BJ (cell line): ENCODE results near the gene RITA1. TPM values are rescaled to one million over a fixed set of nuclear protein-coding genes. Genes with fewer than 3 reads are reported as not detected.

ENCODE experiments used
- CTCF ChIA-PET: fragments of 350-600 bp; formaldehyde crosslinking; extraction: SDS; loops from one replicate; lab custom pipeline; 2021; ENCODE audit warnings: antibody characterized with exemption, inconsistent platforms; lab: Yijun Ruan, JAX
- POLR2A ChIA-PET: fragments of 300-600 bp; sonication (Branson Sonifier 250); formaldehyde crosslinking; extraction: SDS; loops from one replicate; lab custom pipeline; 2021; ENCODE audit warnings: antibody characterized with exemption; lab: Charles Lee
- DNase-seq: peaks from one replicate; pipeline ENCODE4 v3.0.0-alpha.2; 2011; ENCODE audit warnings: low read depth
- H3K27me3 ChIP-seq: 2 replicates; pipeline ENCODE4 v1.6.0; 2011; ENCODE audit warnings: low read length; ENCODE audit not compliant: control insufficient read depth, insufficient read depth
- H3K36me3 ChIP-seq: 2 replicates; pipeline ENCODE4 v1.5.1; 2011; ENCODE audit warnings: low read length; ENCODE audit not compliant: control insufficient read depth, insufficient read depth
- H3K4me3 ChIP-seq: 2 replicates; pipeline ENCODE4 v1.5.1; 2011; ENCODE audit warnings: low read depth, mild to moderate bottlenecking, control low read depth, low read length
- CTCF ChIP-seq: IDR thresholded peaks from 2 replicates; pipeline ENCODE4 v1.5.1; 2011; ENCODE audit warnings: low read depth, mild to moderate bottlenecking, control low read depth, inconsistent platforms, low read length, moderate library complexity; ENCODE audit not compliant: insufficient read depth
- polyA plus RNA-seq: library from polyadenylated mRNA; depleted of rRNA; stranded (reverse); fragments of >200 nt; gene quantifications from 2 replicates; pipeline ENCODE4 v1.2.3, GENCODE V29; 2011

The RITA1 gene
- polyA plus RNA-seq, 1 experiment, result 19.4 TPM

- H3K27me3 ChIP-seq, result no peaks in the 10 kb centered on the region
- no peak for TF ChIP-seq CTCF
- no peak overlapping the region for H3K4me3 ChIP-seq
- ChIA-PET CTCF (interaction anchor here (1.3 kb wide), 1 partner anchor 19 kb away, joined by 3 read pairs; no protein-coding TSS in a partner anchor), POLR2A (no interaction called here)
- no peak for DNase-seq
- no peaks in the 10 kb centered on the region for H3K36me3 ChIP-seq
Measured at GRCh38 chr12:113211160-113211559, 25.6 kb downstream of the RITA1 start.

- CTCF ChIA-PET, result no interaction called here
Measured at GRCh38 chr12:113214895-113215400, 29.4 kb downstream of the RITA1 start.

GRCh38 chr12:113216027-113216426 lies 30.5 kb downstream of the RITA1 start:
- no peak for TF ChIP-seq CTCF
- no peak for DNase-seq
- POLR2A ChIA-PET, result interaction anchor here (0.6 kb wide), 1 partner anchor 30 kb away, joined by 9 read pairs; the partner anchor contains the start of genes DDX54 and RITA1
- Histone ChIP-seq H3K4me3 (no peak overlapping the region), H3K27me3 (no peaks in the 10 kb centered on the region), H3K36me3 (no peaks in the 10 kb centered on the region)
- CTCF ChIA-PET, result no interaction called here

More at GRCh38 chr12:113214895-113215400, 29.4 kb downstream of the RITA1 start:
- POLR2A ChIA-PET, result no interaction called here
- Histone ChIP-seq H3K4me3 (no peak overlapping the region), H3K27me3 (no peaks in the 10 kb centered on the region), H3K36me3 (no peaks in the 10 kb centered on the region)
- TF ChIP-seq CTCF, result no peak
- peak; percentile 98 for DNase-seq

- H3K4me3 ChIP-seq, result peak overlapping the region; percentile 63
- H3K27me3 ChIP-seq, result no peaks in the 10 kb centered on the region
- no peak for DNase-seq
- no peaks in the 10 kb centered on the region for H3K36me3 ChIP-seq
- no peak for TF ChIP-seq CTCF
- ChIA-PET CTCF (interaction anchor here (0.6 kb wide), 1 partner anchor 30 kb away, joined by 3 read pairs; no protein-coding TSS in a partner anchor), POLR2A (interaction anchor here (0.6 kb wide), 1 partner anchor 100 kb away, joined by 4 read pairs; no protein-coding TSS in a partner anchor)
Measured at GRCh38 chr12:113220593-113221180, 35.2 kb downstream of the RITA1 start.

GRCh38 chr12:113221181-113221996 lies 35.9 kb downstream of the RITA1 start, which contains the start of gene TPCN1:
Gene TPCN1, plus strand, starts transcription at chr12:113221464. Its CDS starts 5,389 bp downstream, at chr12:113226853.
- no peaks in the 10 kb centered on the region for H3K36me3 ChIP-seq
- H3K27me3 ChIP-seq, result no peaks in the 10 kb centered on the region
- peak; percentile 100 for DNase-seq
- ChIA-PET POLR2A (interaction anchor here (0.6 kb wide), 1 partner anchor 142 kb away, joined by 6 read pairs; no protein-coding TSS in a partner anchor), CTCF (interaction anchor here (1.1 to 1.4 kb wide), 3 partner anchors 17 to 20 kb away, joined by 3 to 6 read pairs (median 3); no protein-coding TSS in a partner anchor)
- 0 out of 2 replicates have a peak, but pooled peaks have one; percentile 19 for TF ChIP-seq CTCF
- peak within 1 kb of the TSS; percentile 65 for H3K4me3 ChIP-seq
